Measurements from ENCODE around the gene SLC41A3.

Gene SLC41A3

DNA sequence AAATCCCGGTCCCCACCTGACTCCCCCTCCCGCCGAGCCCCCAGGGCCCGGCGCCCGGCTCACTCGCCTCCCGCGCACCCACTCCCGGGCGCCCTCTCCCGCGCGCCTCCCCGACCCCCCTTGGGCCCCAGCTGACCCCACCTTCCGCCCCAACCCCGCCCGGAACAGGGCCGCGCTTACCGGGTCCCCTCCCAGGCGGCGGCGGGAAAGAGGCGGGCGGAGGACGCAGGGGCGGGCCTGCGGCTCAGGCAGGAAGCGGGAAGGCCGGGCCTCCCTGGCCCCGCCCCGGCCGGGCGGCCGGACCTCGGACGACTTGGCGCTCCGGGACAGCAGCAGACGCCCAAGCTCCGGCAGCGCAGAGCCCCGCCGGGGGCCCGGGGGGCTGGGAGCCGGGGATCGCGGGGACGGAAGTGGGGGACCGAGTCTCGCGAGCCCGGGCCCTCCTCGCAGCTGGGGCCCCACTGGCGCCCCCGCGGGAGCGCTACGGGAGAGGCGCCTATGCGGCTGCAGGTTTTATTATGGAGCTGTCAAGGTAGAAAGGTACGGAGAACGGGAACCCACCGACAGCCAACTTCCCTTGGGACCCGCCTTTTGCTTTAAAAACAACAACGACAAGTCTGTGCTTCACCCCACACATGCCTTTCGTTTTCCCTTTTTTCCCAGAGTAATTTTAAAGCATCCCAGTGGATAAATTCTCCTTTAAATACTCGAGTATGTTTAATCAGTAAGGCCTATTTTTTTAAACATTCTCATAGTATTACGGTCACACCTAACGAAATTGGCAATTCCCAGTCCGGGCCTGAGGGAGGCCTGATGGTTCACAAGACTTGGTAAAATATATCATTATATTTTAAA, at the start of gene SLC41A3:
TSS of gene SLC41A3 (minus strand) at position 212 of the 855 bp plus-strand sequence. CDS start 15,905 bp downstream, outside the sequence.
- in situ Hi-C loops (cut with MboI; ENCODE audit: low sequenced_read_pairs): no loop called here

- in situ Hi-C loops (cut with MboI; ENCODE audit: low sequenced_read_pairs): loop anchor here (25.0 kb wide), 1 partner anchor 254 kb away; the partner anchor contains the start of gene CFAP100
These were observed 49.7 kb upstream of the SLC41A3 start for GRCh38 chr3:126133606-126134005.

GRCh38 chr3:126132751-126133511, 49.0 kb upstream of the SLC41A3 start:
- in situ Hi-C loops (cut with MboI; ENCODE audit: low sequenced_read_pairs): loop anchor here (25.0 kb wide), 1 partner anchor 254 kb away; the partner anchor contains the start of gene CFAP100

DNA sequence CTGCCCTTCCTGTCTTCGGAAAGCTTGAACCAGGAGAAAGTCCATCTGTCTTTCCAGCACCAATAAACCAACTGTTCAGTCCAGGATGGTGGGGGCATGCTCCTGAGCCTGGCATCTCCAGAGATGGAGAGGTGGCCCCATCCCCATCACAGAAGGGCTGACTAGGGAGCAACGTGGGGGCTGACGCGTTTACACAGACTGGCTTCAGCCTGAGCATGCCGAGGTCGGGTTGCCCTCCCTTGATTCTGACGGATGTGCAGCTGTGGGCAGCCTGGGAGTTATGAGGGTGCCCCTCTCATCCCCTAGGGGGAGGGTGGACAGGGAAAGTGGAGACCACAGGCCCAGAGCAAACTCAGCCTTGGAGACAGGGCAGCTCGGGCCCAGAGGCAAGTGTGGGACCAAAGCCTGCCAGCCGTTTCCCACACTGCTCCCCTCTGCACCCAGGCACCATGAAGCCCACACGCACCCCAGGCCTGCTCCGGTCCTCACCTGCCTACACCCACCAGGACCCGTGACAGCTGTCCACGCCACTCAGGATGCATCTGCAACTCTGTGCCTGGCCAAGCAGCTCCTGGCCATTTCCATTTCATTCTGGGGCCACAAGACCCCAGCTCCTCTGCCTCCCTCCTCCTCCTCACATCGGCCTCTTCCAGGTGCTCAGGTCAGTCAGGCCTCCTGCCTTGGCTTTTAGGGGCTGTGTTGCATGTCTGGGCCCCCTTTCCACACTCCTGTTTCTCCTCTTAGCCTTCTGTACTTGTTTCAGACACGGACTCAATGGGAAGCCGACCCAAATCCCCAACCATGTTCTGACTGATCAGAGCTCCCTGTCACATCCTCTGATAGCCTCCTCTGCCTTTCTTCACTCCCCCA, 48.2 kb upstream of the SLC41A3 start:
- in situ Hi-C loops (cut with MboI; ENCODE audit: low sequenced_read_pairs): loop anchor here (25.0 kb wide), 1 partner anchor 255 kb away; the partner anchor contains the start of gene CFAP100

DNA sequence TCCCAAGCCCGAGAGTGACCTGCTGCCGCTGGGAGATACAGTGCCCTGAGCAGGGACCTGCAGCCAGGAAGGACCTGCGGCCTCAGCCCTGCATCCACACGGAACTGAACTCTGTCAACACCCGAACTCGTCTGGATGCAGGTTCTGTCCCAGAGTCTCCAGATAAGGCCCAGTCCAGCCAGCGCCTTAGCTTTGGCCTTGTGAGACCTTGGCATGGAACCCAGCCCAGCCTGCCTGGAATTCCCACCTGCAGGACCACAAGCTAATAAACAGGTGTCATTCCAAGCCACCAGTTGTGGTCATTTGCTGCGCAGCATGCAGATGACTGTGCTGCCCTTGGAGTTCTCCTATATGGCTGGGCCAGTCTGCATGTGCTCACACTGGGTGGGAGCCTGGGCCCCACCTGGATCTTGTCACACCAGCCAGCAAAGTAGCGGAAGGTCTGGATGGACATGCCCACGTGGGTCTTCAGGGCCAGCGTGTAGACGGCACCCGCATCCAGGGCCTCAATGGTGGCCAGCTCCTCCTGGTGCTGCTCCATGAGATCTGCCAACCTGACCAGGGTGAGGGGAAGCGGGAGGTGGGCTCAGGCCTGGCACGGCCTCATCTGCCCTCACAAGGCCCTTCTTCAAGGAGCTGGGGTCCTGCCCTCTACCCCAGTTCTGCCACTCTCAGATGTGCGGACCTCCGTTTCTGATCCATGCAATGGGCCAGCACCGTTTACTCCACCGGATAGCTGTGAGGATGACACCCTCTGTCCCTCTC, 47.2 kb upstream of the SLC41A3 start:
- in situ Hi-C loops (cut with MboI; ENCODE audit: low sequenced_read_pairs): loop anchor here (25.0 kb wide), 1 partner anchor 256 kb away; the partner anchor contains the start of gene CFAP100

GRCh38 chr3:126130081-126130855, 46.3 kb upstream of the SLC41A3 start:
- in situ Hi-C loops (cut with MboI; ENCODE audit: low sequenced_read_pairs): loop anchor here (25.0 kb wide), 1 partner anchor 257 kb away; the partner anchor contains the start of gene CFAP100

DNA sequence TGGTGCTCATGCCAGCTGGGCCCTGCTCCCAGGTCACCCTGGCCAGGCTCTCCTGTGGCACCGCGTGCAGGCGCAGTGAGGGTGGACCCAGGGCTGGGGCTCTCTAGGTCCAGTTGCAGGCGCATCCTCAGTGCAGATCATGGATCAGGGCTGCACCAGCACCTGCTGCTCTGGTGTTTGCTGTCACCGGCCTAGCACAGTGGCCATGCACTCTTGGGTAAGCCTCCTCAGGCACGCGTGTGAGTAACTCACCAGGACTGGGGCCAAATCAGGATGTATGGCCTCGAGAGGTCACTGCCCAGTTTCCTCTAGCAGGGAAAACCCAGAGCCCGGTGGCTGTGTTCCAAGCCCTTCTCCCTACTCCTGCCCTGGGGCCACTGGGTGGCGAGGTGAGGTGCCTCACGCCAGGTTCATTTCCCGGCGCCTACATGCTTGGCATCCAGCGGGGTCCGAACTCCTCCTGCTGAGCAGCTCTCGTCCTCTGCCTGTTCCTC, 45.5 kb upstream of the SLC41A3 start:
- in situ Hi-C loops (cut with MboI; ENCODE audit: low sequenced_read_pairs): loop anchor here (25.0 kb wide), 1 partner anchor 258 kb away; the partner anchor contains the start of gene CFAP100

GRCh38 chr3:126128504-126129397, 44.8 kb upstream of the SLC41A3 start:
- in situ Hi-C loops (cut with MboI; ENCODE audit: low sequenced_read_pairs): loop anchor here (25.0 kb wide), 1 partner anchor 259 kb away; the partner anchor contains the start of gene CFAP100

DNA sequence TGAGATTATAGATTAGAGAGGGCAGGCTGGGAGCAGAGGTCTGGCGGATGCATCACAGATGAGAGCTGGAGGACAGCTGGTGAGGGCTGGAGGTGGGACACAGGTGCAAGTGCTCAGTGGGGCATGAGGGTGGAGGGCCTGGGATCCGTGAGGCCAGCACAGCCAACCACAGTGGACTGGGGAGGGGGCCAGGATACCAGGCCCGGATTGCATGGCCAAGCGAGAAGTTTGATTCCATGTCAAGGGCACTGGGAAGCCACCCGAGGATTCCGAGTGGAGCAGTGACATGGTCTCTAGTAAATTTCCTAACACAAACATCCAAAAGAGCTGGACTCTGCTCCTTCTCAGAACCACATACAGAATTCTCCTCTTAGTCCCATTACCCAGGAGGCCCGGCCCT, 44.0 kb upstream of the SLC41A3 start:
- in situ Hi-C loops (cut with MboI; ENCODE audit: low sequenced_read_pairs): loop anchor here (25.0 kb wide), 1 partner anchor 259 kb away; the partner anchor contains the start of gene CFAP100

DNA sequence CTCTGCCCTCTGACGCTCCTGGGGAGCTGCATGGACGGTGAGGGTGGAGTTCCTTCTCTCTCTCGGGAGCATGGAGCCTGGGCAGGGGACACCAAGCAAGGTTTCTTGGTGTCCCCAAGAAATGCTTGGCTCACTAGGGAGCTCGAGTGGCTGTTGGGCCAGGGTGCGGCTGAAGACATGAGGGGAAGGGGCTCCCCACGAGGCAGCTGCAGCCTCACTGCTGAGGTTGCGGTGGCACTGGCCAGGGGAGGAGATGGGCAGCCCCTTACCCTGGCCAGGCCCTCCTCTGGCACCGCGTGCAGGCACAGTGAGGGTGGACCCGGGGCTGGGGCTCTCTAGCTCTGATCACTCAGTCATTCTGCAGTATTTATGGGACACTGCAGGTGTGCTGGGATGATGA, 43.5 kb upstream of the SLC41A3 start:
- in situ Hi-C loops (cut with MboI; ENCODE audit: low sequenced_read_pairs): loop anchor here (25.0 kb wide), 1 partner anchor 260 kb away; the partner anchor contains the start of gene CFAP100

DNA sequence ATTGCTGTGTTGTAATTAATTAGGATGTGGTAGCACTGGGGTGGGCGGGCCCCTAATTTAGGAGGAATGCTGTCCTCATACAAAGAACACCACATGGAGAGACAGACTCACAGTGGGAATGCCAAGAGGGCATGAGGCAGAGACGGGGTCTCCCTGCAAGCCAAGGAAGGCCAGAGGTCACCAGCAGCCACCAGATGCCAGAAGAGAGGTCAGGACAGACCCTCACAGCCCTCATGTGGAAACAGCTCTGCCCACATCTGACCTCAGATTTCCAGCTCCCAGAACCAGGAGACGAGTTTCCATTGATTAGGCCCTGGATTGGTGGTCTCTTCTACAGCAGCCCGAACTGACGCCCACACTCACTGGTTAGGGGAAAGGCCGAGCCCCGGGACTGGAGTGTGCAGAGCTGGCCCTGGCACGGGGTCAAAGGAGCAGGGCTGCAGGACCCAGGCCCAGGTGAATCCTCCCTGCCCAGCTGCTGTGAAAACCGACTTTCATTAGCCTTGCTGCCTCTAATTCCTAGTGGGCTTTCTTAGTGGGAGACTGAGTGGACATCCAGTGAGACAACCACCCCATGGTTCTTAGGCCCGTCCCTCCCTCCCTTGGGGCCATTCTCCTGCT, 43.0 kb upstream of the SLC41A3 start:
- in situ Hi-C loops (cut with MboI; ENCODE audit: low sequenced_read_pairs): loop anchor here (25.0 kb wide), 1 partner anchor 260 kb away; the partner anchor contains the start of gene CFAP100

DNA sequence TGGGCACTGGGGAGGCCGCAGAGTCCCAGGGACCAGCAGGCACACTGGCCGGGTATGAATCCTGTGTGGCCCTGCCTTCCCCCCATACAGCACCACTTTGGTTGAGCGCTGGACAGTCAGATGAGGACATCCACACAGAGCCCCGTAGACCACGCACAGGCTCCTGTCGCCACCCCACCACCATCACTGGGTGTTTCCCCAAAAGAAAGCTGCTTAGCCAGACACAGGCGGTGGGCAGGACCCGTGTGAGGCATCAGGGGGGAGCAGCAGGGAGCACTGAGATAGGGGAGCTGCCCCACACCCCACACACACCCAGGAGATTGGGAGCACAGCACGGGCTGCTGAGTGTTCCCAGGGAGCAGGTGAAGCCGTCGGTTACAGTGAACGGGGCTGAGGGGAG, 42.4 kb upstream of the SLC41A3 start:
- in situ Hi-C loops (cut with MboI; ENCODE audit: low sequenced_read_pairs): loop anchor here (25.0 kb wide), 1 partner anchor 261 kb away; the partner anchor contains the start of gene CFAP100

GRCh38 chr3:126125781-126126251, 41.9 kb upstream of the SLC41A3 start:
- in situ Hi-C loops (cut with MboI; ENCODE audit: low sequenced_read_pairs): loop anchor here (25.0 kb wide), 1 partner anchor 261 kb away; the partner anchor contains the start of gene CFAP100

- in situ Hi-C loops (cut with MboI; ENCODE audit: low sequenced_read_pairs): loop anchor here (25.0 kb wide), 1 partner anchor 262 kb away; the partner anchor contains the start of gene CFAP100
These were observed 41.4 kb upstream of the SLC41A3 start for GRCh38 chr3:126125341-126125740.

- in situ Hi-C loops (cut with MboI; ENCODE audit: low sequenced_read_pairs): loop anchor here (25.0 kb wide), 1 partner anchor 262 kb away; the partner anchor contains the start of gene CFAP100
These were observed 41.0 kb upstream of the SLC41A3 start for GRCh38 chr3:126124896-126125295.

DNA sequence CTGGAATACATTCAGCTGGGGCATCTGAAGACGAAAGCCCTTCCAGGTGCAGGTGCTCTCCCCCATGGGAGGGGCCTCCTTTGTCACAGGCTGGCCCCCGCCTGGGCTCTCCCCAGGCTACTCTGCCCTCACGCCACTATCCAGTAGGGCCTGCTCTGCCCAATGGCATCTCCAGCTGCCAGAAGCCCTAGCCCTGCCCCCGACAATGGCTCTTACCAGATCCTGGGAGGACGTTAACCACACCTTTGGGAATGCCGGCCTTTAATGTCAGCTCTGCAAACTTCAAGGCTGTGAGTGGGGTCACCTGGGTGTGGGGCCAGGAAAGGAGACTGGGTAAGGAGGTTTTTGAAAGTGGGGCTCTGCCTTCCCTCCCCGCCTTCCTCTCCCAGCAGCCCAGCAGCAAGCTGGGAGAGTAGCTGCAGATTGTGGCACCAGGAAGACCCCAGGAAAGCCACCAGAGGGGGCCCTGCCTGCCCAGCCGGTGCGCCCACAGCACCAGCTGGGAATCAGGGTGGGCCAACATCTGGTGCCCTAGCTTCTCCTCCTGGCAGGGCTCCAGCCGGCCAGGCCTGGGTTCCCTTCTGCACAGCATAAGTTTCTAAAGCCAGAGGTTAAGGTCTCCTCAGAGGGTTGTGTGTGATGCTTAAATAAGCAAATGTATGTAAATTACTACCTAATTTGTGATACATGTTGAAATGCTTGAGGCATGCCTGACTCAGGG, 40.4 kb upstream of the SLC41A3 start:
- in situ Hi-C loops (cut with MboI; ENCODE audit: low sequenced_read_pairs): no loop called here
